GM12874 (cell line): ENCODE measurements around the gene ASTN2.

ENCODE experiments used
- TF ChIP-seq, protein P1 (sequence below): IDR thresholded peaks from 2 replicates; pipeline ENCODE4 v1.5.1; 2011; ENCODE audit warnings: low read depth, mild to moderate bottlenecking, control low read depth, low read length, moderate library complexity; ENCODE audit not compliant: insufficient read depth

ASTN2 gene

DNA sequence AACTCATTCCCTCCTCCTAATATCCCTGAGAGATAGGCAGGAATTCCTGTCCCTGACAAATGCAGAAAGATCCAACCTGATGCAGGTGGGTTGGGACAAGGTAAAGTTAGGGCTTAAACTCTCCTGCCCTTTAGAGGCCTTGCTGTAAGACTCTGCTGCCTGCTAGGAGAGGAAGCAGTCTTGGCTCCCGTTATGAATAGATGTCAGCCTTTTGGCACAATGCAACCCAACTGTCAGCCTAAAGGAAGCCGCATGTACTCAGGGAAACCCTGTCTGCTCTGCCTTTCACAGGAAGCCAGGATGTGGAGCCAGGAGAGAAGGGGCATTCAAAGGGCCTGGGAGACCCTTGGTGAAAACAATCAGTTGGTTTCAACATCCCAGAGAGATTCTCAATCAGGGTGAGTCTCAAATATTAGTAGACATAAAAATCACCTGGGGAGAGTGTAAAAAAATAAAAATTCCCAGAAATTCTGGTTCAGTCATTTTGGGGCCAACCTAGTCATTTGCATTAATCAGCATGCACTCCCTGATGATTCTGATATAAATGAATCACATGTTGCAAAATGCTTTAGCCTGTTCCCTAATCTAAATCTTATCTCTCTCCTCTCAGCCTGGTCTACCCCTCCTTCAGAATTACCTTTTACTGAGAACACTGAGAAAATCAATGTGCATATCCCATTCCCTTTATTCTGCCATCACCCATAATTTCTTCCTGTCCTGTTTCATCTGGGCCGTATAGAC lies 864.0 kb downstream of the ASTN2 start:
- TF ChIP-seq, protein P1, sequence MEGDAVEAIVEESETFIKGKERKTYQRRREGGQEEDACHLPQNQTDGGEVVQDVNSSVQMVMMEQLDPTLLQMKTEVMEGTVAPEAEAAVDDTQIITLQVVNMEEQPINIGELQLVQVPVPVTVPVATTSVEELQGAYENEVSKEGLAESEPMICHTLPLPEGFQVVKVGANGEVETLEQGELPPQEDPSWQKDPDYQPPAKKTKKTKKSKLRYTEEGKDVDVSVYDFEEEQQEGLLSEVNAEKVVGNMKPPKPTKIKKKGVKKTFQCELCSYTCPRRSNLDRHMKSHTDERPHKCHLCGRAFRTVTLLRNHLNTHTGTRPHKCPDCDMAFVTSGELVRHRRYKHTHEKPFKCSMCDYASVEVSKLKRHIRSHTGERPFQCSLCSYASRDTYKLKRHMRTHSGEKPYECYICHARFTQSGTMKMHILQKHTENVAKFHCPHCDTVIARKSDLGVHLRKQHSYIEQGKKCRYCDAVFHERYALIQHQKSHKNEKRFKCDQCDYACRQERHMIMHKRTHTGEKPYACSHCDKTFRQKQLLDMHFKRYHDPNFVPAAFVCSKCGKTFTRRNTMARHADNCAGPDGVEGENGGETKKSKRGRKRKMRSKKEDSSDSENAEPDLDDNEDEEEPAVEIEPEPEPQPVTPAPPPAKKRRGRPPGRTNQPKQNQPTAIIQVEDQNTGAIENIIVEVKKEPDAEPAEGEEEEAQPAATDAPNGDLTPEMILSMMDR: no peak

DNA sequence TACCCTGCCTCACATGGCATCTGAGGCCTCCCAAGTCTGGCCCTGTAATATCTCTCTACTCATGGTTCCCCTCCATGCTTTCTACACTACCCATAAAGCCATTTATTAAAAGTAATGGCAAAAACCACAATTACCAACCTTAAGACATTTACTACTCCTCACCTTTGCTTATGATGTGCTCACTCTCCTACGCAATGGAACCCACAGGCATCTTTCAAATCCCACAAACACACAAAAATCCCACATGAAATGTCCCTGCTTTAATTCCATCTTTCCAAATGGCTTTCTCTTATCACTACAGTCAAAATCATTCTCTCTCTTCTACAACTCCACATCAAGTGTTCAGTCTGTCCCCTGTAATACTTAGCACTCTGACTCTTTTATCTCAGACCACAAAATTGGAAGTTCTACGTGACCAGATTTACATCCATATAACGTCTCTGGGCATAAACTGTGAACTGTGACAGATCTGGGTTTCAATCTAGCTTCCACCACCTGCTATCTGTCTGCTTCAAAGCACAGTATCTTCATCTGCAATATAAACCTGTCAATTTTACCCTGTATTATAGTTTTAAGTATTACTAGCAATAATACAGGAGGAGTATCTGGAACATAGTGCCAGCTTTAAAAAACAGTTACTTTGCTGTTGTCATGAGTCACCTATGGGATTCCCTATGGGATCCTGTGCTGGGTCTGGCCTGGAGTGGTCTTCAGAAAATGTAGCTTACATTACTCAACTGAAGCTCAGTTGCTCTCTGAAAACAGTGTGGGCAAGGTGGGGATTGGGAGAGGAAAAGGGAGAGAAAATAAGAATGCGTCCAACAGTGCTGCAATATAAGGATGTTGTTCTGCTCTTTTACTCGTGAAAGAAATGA lies 864.8 kb downstream of the ASTN2 start:
- TF ChIP-seq, protein P1: no peak

DNA sequence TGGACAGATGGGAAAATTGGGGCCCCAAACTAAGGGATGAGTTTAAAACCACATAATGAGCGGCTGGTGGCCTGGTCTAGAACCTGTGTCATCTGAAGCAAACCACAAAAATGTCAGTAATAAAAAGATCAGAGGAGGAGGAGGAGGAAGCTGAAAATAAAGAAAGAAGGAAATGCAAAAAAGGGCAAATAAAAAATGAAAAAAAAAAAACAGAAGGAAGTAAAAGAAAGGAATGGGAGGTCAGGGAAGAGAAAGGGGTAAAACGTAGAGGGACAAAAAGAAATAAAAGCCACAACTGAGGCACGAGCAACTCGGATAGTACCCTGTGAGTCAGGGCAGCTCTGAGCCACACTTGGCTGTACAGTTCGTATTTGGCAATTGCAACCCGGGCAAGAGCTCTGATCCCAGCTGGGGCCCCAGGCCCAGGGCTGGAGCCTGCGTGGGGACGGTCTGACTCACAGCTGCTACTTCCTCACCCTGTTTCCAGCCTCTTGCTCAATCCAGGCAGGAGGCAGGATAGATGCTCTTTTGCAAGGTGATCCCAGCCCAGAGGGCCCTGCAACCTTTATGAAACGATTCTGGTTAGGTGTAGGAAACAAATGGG lies 865.7 kb downstream of the ASTN2 start:
- TF ChIP-seq, protein P1: no peak

DNA sequence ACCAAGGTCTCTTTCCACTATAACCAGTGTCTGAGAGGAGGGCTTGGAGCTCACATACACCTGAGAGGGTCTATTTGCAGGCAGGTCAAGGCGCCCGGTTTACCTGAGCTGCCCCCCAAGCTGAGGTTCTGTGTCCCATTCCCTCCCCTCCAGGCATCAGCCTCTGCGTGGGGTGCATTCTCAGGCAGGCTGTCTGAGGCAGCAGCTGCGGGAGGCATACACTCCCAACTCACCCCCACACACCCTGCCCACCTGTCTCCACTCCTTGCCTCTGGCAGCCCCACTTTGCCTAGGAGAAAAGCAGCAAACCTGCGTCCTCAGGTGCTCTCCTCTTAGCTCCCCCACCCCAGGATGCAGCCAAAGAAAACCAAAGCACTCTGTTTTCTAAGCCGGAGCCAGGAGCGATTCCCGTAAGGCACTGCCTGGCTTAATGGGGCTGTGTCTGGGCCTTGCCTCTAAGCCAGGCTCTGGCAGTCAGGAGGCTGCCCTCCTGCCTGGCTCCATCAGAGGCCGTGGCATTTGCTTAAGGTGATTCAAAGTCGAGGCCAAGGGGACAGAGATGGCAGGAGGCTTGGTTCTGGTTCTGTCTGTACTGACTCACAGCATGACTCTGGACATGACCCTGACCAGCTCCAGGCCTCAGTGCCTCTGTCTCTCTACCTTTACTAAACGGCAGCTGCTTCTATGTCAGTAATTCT lies 867.0 kb downstream of the ASTN2 start:
- TF ChIP-seq, protein P1: no peak

DNA sequence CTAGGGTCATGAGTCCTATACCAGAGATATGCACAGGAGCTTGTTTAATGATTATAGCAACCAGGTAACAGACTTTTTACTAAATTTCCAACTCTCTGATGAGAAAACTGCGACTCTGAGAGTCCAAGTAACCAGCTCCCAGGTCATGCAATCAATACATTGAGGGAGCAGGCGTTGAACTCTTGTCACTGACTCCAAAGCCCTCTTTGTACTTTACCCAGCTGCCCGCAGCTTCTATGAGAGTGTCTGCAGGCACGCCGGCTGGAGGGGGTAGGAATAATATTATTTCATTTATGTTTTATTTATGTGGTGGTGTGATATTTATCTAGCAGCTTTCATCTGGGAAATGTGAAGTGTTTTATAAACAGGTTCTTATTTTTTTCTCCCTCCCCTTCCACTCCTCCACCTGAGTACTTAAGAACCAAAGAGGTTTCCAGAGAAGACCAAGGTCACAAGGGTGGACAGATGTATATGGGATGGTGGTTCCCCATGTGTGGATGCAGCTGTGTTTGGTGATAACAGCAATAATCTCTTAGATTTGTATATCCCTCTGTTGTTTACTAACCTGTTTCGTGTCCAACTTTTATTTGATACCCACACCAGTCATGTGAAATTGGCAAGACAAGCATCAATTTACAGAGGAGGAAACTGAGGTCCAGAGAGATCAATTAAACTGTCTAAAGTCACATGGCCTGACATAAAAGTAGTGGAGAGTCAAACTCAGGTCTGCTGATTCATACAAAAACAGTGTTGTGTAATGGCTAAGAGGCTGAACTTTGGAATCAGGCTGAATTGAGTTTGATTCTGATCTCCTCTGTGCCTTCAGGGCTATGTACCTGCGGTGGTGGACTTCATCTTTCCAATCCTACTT lies 867.9 kb downstream of the ASTN2 start:
- TF ChIP-seq, protein P1: no peak

DNA sequence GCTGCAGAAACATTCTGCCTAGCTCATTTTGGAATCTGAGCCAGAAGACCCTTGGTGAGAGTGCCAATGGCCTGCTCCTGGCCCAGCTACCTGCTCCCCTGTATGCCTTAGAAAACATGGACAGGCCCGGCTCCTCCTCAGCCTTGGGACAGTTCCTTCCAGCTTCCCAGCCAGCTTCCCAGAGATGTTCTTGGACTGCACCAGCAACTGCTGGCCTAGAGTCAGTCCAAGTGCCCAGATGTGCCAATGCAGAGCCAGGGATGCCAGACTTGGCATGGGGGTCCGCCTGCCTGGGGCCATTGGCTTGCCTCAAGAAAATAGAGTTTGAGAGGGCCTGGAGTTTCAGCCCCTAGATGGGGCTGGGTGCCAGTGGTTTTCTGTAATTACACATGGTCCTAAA lies 870.0 kb downstream of the ASTN2 start:
- TF ChIP-seq, protein P1: no peak
